GM23338 (cell line): Measurements from ENCODE around the gene RSU1. TPM values are rescaled to one million over a fixed set of nuclear protein-coding genes. Genes with fewer than 3 reads are reported as not detected.

Source experiments
- ATAC-seq: fragments of 200-7000 bp; cut with Tn5 transposase; 3 replicates; pipeline ENCODE4 v1.9.1; 2020
- DNase-seq: peaks from one replicate; pipeline ENCODE4 v3.0.0-alpha.2; 2015; ENCODE audit warnings: low spot score
- H2AFZ ChIP-seq: fragments of 200-600 bp; sonication (generic); 2 replicates; pipeline ENCODE4 v1.8.0; 2016; ENCODE audit warnings: antibody characterized with exemption, mild to moderate bottlenecking, moderate library complexity
- H3F3A ChIP-seq: fragments of 200-600 bp; sonication (generic); replicated peaks from 2 replicates; pipeline ENCODE4 v1.8.0; 2017; ENCODE audit warnings: antibody characterized with exemption, mixed run types, low read depth
- H3K27ac ChIP-seq: fragments of 200-600 bp; sonication (generic); 2 replicates; pipeline ENCODE4 v1.6.1; 2016; ENCODE audit warnings: low read depth
- H3K27me3 ChIP-seq: fragments of 200-600 bp; sonication (generic); 2 replicates; pipeline ENCODE4 v1.8.0; 2016; ENCODE audit warnings: mild to moderate bottlenecking, mixed run types, moderate library complexity; ENCODE audit not compliant: insufficient read depth
- H3K36me3 ChIP-seq: fragments of 200-600 bp; sonication (generic); 2 replicates; pipeline ENCODE4 v1.8.0; 2016; ENCODE audit warnings: mild to moderate bottlenecking; ENCODE audit not compliant: insufficient read depth
- H3K4me1 ChIP-seq: fragments of 200-600 bp; sonication (generic); 2 replicates; pipeline ENCODE4 v1.8.0; 2016; ENCODE audit warnings: mild to moderate bottlenecking, moderate library complexity; ENCODE audit not compliant: insufficient read depth
- H3K4me2 ChIP-seq: fragments of 200-600 bp; sonication (generic); 2 replicates; pipeline ENCODE4 v1.7.1; 2017; ENCODE audit warnings: mixed run types
- H3K4me3 ChIP-seq: fragments of 200-600 bp; sonication (generic); 2 replicates; pipeline ENCODE4 v1.6.1; 2016; ENCODE audit warnings: mixed run types
- H3K79me2 ChIP-seq: fragments of 200-600 bp; sonication (generic); replicated peaks from 2 replicates; pipeline ENCODE4 v1.8.0; 2017; ENCODE audit warnings: mild to moderate bottlenecking; ENCODE audit not compliant: insufficient read depth
- H3K9me2 ChIP-seq: fragments of 200-600 bp; sonication (generic); 2 replicates; pipeline ENCODE4 v1.8.0; 2017; ENCODE audit not compliant: insufficient read depth
- H4K20me1 ChIP-seq: fragments of 200-600 bp; sonication (generic); replicated peaks from 2 replicates; pipeline ENCODE4 v1.8.0; 2017; ENCODE audit warnings: mild to moderate bottlenecking; ENCODE audit not compliant: insufficient read depth
- H3K27ac Mint-ChIP-seq: 2 replicates; pipeline ENCODE4 v1.8.0; 2020; ENCODE audit warnings: inconsistent platforms, mild to moderate bottlenecking, moderate library complexity, mixed read lengths
- H3K27me3 Mint-ChIP-seq: 3 replicates; pipeline ENCODE4 v1.8.0; 2022; ENCODE audit warnings: low read depth, mild to moderate bottlenecking, moderate library complexity, mixed read lengths, inconsistent platforms; ENCODE audit not compliant: insufficient read depth, poor library complexity
- H3K36me3 Mint-ChIP-seq: 3 replicates; pipeline ENCODE4 v1.8.0; 2021; ENCODE audit warnings: low read depth, mild to moderate bottlenecking, inconsistent platforms, moderate library complexity, mixed read lengths
- H3K4me1 Mint-ChIP-seq: 3 replicates; pipeline ENCODE4 v1.8.0; 2020; ENCODE audit warnings: mild to moderate bottlenecking, inconsistent platforms, mixed read lengths
- H3K4me3 Mint-ChIP-seq: 3 replicates; pipeline ENCODE4 v1.8.0; 2021; ENCODE audit warnings: moderate library complexity, mild to moderate bottlenecking, inconsistent platforms, mixed read lengths
- H3K9me3 Mint-ChIP-seq: 3 replicates; pipeline ENCODE4 v1.8.0; 2020; ENCODE audit warnings: moderate library complexity, mild to moderate bottlenecking, inconsistent platforms, mixed read lengths
- CTCF ChIP-seq, 2 experiments: fragments of 200-600 bp in 1 of 2; sonication (generic) in 1 of 2; conservative IDR thresholded peaks; 2 replicates each; pipeline versions ENCODE4 v1.5.1 to v1.6.1; 2016 to 2017; ENCODE audit warnings: antibody characterized with exemption in 2 of 2, low read depth in 2 of 2, mild to moderate bottlenecking in 2 of 2, moderate library complexity in 1 of 2
- EZH2phosphoT487 ChIP-seq: fragments of 200-600 bp; sonication (generic); IDR thresholded peaks from one replicate; pipeline ENCODE4 v1.8.1; 2018; ENCODE audit warnings: antibody characterized with exemption; ENCODE audit not compliant: unreplicated experiment
- NANOG ChIP-seq: IDR thresholded peaks from 2 replicates; pipeline ENCODE4 v1.6.1; 2016; ENCODE audit warnings: antibody characterized with exemption, borderline replicate concordance
- POLR2AphosphoS5 ChIP-seq: IDR thresholded peaks from 2 replicates; pipeline ENCODE4 v1.6.1; 2016; ENCODE audit warnings: antibody characterized with exemption, low read depth
- REST ChIP-seq: IDR thresholded peaks from one replicate; pipeline ENCODE4 v1.6.1; 2018; ENCODE audit warnings: antibody characterized with exemption; ENCODE audit not compliant: unreplicated experiment
- STAT1 ChIP-seq: IDR thresholded peaks from one replicate; pipeline ENCODE4 v1.6.1; 2016; ENCODE audit warnings: antibody characterized with exemption; ENCODE audit not compliant: unreplicated experiment
- ZNF114 ChIP-seq: fragments of 250-450 bp; sonication (Bioruptor Pico); IDR thresholded peaks from 2 replicates; pipeline ENCODE4 v1.5.0; 2020; ENCODE audit warnings: mild to moderate bottlenecking, moderate library complexity
- ZNF331 ChIP-seq: fragments of 250-450 bp; sonication (Bioruptor Pico); IDR thresholded peaks from 2 replicates; pipeline ENCODE4 v1.5.0; 2020; ENCODE audit warnings: low read depth, mild to moderate bottlenecking, moderate library complexity
- ZNF462 ChIP-seq: fragments of 250-450 bp; sonication (Bioruptor Pico); IDR thresholded peaks from 2 replicates; pipeline ENCODE4 v1.5.0; 2020; ENCODE audit warnings: mild to moderate bottlenecking, moderate library complexity
- polyA plus RNA-seq: library from polyadenylated mRNA; unstranded; fragments of >200 nt; fragmentation: Nextera tagmentation; extraction: Ambion mirVana; gene quantifications from 2 replicates; pipeline ENCODE4 v1.2.1, GENCODE V29; 2016
- total RNA-seq: library from RNA; depleted of rRNA; stranded (reverse); fragments of >200 nt; shearing (Covaris generic); gene quantifications from 2 replicates; pipeline ENCODE4 v1.2.3, GENCODE V29; 2014

RSU1 gene
- total and polyA plus RNA-seq, 2 experiments from 2014 or later: 62.7 to 96.2 TPM

- no peak for TF ChIP-seq REST
- TF ChIP-seq POLR2AphosphoS5: no peak
- TF ChIP-seq ZNF331 (CRISPR knock-in tag): no peak
- TF ChIP-seq EZH2phosphoT487: no peak
- TF ChIP-seq CTCF (conservative IDR thresholded peaks at IDR 0.05; ENCODE audit: low read depth in 2 of 2): no peak
- TF ChIP-seq NANOG: no peak
- no peak for TF ChIP-seq STAT1
- TF ChIP-seq ZNF114 (CRISPR knock-in tag): no peak
Measured at GRCh38 chr10:16795410-16796073, 21.7 kb downstream of the RSU1 start (continued).

- H3K27ac ChIP-seq: no peak overlapping the region
- H3K27me3 Mint-ChIP-seq: no peaks in the 10 kb centered on the region
- H3K4me1 ChIP-seq: peaks cover 4% of the 10 kb centered on the region; the same call in 1 of the 2 replicates
- H3K36me3 ChIP-seq: peaks cover 4% of the 10 kb centered on the region; the same call in 1 of the 2 replicates
- no peak overlapping the region for H3K27ac Mint-ChIP-seq
- H3K4me3 Mint-ChIP-seq: no peak overlapping the region
- ATAC-seq (no peak), DNase-seq (no peak)
- peaks cover 2% of the 10 kb centered on the region for H3K4me1 Mint-ChIP-seq
- H3K9me2 ChIP-seq: no peaks in the 10 kb centered on the region
- no peak overlapping the region for H2AFZ ChIP-seq
- no peaks in the 10 kb centered on the region for H3F3A ChIP-seq
- peaks cover 60% of the 10 kb centered on the region for H3K79me2 ChIP-seq
- H3K4me2 ChIP-seq: no peak overlapping the region
- no peaks in the 10 kb centered on the region for H3K27me3 ChIP-seq
- peaks cover 14% of the 10 kb centered on the region for H3K36me3 Mint-ChIP-seq
- 0 out of 2 replicates have a peak, but pooled peaks cover 4% of the 10 kb centered on the region for H4K20me1 ChIP-seq
- H3K4me3 ChIP-seq: no peak overlapping the region
- peaks cover 3% of the 10 kb centered on the region; the same call in 2 of the 3 replicates for H3K9me3 Mint-ChIP-seq
- TF ChIP-seq REST (no peak), POLR2AphosphoS5 (no peak), NANOG (no peak), ZNF462 (no peak), STAT1 (no peak)
Measured at GRCh38 chr10:16794005-16794404, 23.2 kb downstream of the RSU1 start.
